ENCODE measurements around the gene ZDHHC12. TPM values are rescaled to one million over a fixed set of nuclear protein-coding genes. Genes with fewer than 3 reads are reported as not detected.
A peak's percentile ranks its signal among the peaks of the same experiment; 100 is the strongest.
"Not testable (repeated sequence)": the region's sequence is repeated elsewhere in the genome, so short reads cannot be mapped to it uniquely, and the experiment has no call there.

Gene ZDHHC12
- total RNA-seq, 1 donor = 35.1 TPM

- no peaks in the 10 kb centered on the region for H3K9me3 ChIP-seq (ENCODE audit: low read depth, low read length)
- H3K27ac ChIP-seq (ENCODE audit: low read depth, low read length) = no peak overlapping the region
- H2AFZ ChIP-seq (ENCODE audit: low read length) = peak overlapping the region; percentile 88
- TF ChIP-seq, protein P1, sequence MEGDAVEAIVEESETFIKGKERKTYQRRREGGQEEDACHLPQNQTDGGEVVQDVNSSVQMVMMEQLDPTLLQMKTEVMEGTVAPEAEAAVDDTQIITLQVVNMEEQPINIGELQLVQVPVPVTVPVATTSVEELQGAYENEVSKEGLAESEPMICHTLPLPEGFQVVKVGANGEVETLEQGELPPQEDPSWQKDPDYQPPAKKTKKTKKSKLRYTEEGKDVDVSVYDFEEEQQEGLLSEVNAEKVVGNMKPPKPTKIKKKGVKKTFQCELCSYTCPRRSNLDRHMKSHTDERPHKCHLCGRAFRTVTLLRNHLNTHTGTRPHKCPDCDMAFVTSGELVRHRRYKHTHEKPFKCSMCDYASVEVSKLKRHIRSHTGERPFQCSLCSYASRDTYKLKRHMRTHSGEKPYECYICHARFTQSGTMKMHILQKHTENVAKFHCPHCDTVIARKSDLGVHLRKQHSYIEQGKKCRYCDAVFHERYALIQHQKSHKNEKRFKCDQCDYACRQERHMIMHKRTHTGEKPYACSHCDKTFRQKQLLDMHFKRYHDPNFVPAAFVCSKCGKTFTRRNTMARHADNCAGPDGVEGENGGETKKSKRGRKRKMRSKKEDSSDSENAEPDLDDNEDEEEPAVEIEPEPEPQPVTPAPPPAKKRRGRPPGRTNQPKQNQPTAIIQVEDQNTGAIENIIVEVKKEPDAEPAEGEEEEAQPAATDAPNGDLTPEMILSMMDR (IDR thresholded peaks at IDR 0.05; ENCODE audit: extremely low read depth, low read depth, low read length) = no peak
- H4K20me1 ChIP-seq (ENCODE audit: insufficient read depth, low read length) = no peaks in the 10 kb centered on the region
- H3K4me3 ChIP-seq (ENCODE audit: insufficient read depth, low read length) = peak overlapping the region; percentile 80
- DNase-seq (ENCODE audit: insufficient read length, low spot score, missing footprints) = peak; percentile 91
- H3K36me3 ChIP-seq (ENCODE audit: insufficient read depth, low read length) = no peaks in the 10 kb centered on the region
- H3K27me3 ChIP-seq (ENCODE audit: insufficient read depth, low read length) = no peaks in the 10 kb centered on the region
- H3K79me2 ChIP-seq (ENCODE audit: insufficient read depth, low read length) = no peaks in the 10 kb centered on the region
- peak overlapping the region; percentile 84 for H3K4me2 ChIP-seq (ENCODE audit: insufficient read depth, low read length)
- no peaks in the 10 kb centered on the region for H3K4me1 ChIP-seq (ENCODE audit: insufficient read depth, low read length)
Observed at GRCh38 chr9:128702949-128703615, 20.8 kb downstream of the ZDHHC12 start.

GRCh38 chr9:128702445-128702948 lies 21.4 kb downstream of the ZDHHC12 start, which contains the start of gene PKN3:
Gene PKN3 (plus strand): TSS chr9:128702503. CDS start chr9:128702916, 413 bp downstream.
- Histone ChIP-seq H3K79me2 (ENCODE audit: insufficient read depth, low read length) (no peaks in the 10 kb centered on the region), H3K9me3 (ENCODE audit: low read depth, low read length) (no peaks in the 10 kb centered on the region), H3K4me1 (ENCODE audit: insufficient read depth, low read length) (peaks cover 4% of the 10 kb centered on the region), H3K27me3 (ENCODE audit: insufficient read depth, low read length) (no peaks in the 10 kb centered on the region), H3K4me2 (ENCODE audit: insufficient read depth, low read length) (peak within 1 kb of the TSS; percentile 84), H2AFZ (ENCODE audit: low read length) (peak within 1 kb of the TSS; percentile 88), H4K20me1 (ENCODE audit: insufficient read depth, low read length) (no peaks in the 10 kb centered on the region), H3K36me3 (ENCODE audit: insufficient read depth, low read length) (no peaks in the 10 kb centered on the region), H3K4me3 (ENCODE audit: insufficient read depth, low read length) (peak within 1 kb of the TSS; percentile 80), H3K27ac (ENCODE audit: low read depth, low read length) (no peak within 1 kb of the TSS)
- TF ChIP-seq, protein P1 (IDR thresholded peaks at IDR 0.05; ENCODE audit: extremely low read depth, low read depth, low read length) = peak; percentile 72
- peak; percentile 100 for DNase-seq (ENCODE audit: insufficient read length, low spot score, missing footprints)

DNA sequence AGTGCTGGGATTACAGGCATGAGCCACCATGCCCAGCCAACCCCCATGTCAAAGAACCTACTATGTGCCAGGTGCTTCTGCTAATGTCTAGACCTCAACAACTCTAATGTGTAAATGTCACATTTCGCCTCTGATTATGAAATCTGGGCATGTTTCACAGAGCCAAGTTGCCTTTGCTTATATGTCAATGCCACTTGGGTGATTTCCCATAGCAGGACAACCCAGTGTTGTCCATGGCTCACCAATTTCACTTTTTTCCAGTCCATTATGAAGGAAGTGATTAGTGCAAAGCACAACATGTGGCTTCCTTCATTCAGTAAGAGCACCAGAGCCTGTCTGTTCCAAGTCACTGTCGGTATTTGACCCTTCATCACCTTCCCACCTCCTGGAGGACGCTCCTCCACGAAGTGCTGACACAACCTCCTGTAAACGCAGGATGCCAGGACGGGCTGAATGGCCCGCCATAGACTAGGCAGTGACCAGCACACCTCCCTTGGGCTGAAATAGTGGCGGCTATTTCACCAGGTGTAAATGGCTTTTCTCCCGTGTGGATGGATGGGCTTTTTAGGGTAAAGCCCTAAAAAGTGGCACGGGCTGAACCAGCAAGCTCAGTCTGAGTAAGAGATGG lies 22.6 kb downstream of the ZDHHC12 start:
- TF ChIP-seq, protein P1 (IDR thresholded peaks at IDR 0.05; ENCODE audit: extremely low read depth, low read depth, low read length) = no peak
- peak; percentile 41 for DNase-seq (ENCODE audit: insufficient read length, low spot score, missing footprints)
- no peak overlapping the region for H2AFZ ChIP-seq (ENCODE audit: low read length)

DNA sequence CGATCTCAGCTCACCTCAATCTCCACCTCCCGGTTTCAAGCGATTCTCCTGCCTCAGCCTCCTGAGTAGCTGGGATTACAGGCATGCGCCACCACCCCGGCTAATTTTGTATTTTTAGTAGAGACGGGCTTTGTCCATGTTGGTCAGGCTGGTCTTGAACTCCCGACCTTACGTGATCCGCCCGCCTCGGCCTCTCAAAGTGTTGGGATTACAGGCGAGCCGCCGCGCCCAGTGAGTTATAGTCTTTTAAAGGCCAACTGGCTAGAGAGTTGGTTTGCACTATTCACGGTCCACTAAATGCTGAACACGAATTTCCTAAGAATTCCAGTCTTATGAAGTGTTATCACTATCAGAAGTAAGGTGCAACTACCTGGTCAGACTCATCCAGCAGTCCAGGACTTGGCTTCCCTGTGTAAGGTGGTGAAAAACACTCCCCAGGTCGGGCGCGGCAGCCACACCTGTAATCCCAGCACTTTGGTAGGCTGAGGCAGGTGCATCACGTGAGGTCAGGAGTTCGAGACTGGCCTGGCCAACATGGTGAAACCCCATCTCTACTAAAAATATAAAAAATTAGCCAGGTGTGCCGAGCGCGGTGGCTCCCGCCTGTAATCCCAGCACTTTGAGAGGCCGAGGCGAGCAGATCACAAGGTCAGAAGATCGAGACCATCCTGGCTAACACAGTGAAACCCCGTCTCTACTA lies 24.7 kb downstream of the ZDHHC12 start:
- not testable (repeated sequence) for H3K27ac ChIP-seq (ENCODE audit: low read depth, low read length); H3K4me1 ChIP-seq (ENCODE audit: insufficient read depth, low read length); H2AFZ ChIP-seq (ENCODE audit: low read length); H3K4me3 ChIP-seq (ENCODE audit: insufficient read depth, low read length); H3K27me3 ChIP-seq (ENCODE audit: insufficient read depth, low read length); H3K9me3 ChIP-seq (ENCODE audit: low read depth, low read length); H4K20me1 ChIP-seq (ENCODE audit: insufficient read depth, low read length); H3K4me2 ChIP-seq (ENCODE audit: insufficient read depth, low read length); H3K79me2 ChIP-seq (ENCODE audit: insufficient read depth, low read length); DNase-seq (ENCODE audit: insufficient read length, low spot score, missing footprints)
- H3K36me3 ChIP-seq (ENCODE audit: insufficient read depth, low read length) = peaks cover 24% of the 10 kb centered on the region

More for the DNA sequence above, 22.6 kb downstream of the ZDHHC12 start:
- H3K79me2 ChIP-seq (ENCODE audit: insufficient read depth, low read length) = no peaks in the 10 kb centered on the region
- H4K20me1 ChIP-seq (ENCODE audit: insufficient read depth, low read length) = no peaks in the 10 kb centered on the region
- no peak overlapping the region for H3K27ac ChIP-seq (ENCODE audit: low read depth, low read length)
- no peak overlapping the region for H3K4me3 ChIP-seq (ENCODE audit: insufficient read depth, low read length)
- H3K4me2 ChIP-seq (ENCODE audit: insufficient read depth, low read length) = no peak overlapping the region
- H3K9me3 ChIP-seq (ENCODE audit: low read depth, low read length) = no peaks in the 10 kb centered on the region
- no peaks in the 10 kb centered on the region for H3K27me3 ChIP-seq (ENCODE audit: insufficient read depth, low read length)
- H3K4me1 ChIP-seq (ENCODE audit: insufficient read depth, low read length) = peaks cover 4% of the 10 kb centered on the region
- peaks cover 10% of the 10 kb centered on the region for H3K36me3 ChIP-seq (ENCODE audit: insufficient read depth, low read length)
